ENCODE results near the gene TBC1D21. TPM values are rescaled to one million over a fixed set of nuclear protein-coding genes. Genes with fewer than 3 reads are reported as not detected.

Gene TBC1D21
- total and polyA plus RNA-seq, 2 of the 4 experiments (the other 2 are of a cell fraction) = not detected

- H2BK5ac ChIP-seq (ENCODE audit: low read depth, low read length, poor library complexity, severe bottlenecking) = no peak overlapping the region
- H4K20me1 ChIP-seq (ENCODE audit: insufficient read depth, low read length) = no peaks in the 10 kb centered on the region
- H3K27me3 ChIP-seq (ENCODE audit: control insufficient read depth, insufficient read depth, low read length) = no peaks in the 10 kb centered on the region
- DNase-seq (peak; percentile 43), ATAC-seq (ENCODE audit: low read depth) (peak; percentile 65)
- in situ Hi-C loops (cut with MboI; ENCODE audit: low sequenced_read_pairs) (no loop called here), dilution Hi-C loops (cut with HindIII; ENCODE audit: low sequenced_read_pairs, unreplicated experiment) (no loop called here), intact Hi-C loops (cut with micrococcal nuclease) (no loop called here)
- no peak overlapping the region for H2BK20ac ChIP-seq (ENCODE audit: low read depth, low read length)
- no peak overlapping the region for H3K18ac ChIP-seq (ENCODE audit: low read depth, low read length)
- H3K9ac ChIP-seq (ENCODE audit: low read depth, low read length) = no peak overlapping the region
- no peak overlapping the region for H3K4me2 ChIP-seq (ENCODE audit: low read depth, low read length)
- peaks cover 5% of the 10 kb centered on the region for H3K9me3 ChIP-seq (ENCODE audit: control insufficient read depth, insufficient read depth, low read length)
- BruUV-seq (replicated peaks) = no TSS peak
- no peak overlapping the region for H3K23ac ChIP-seq (ENCODE audit: low read depth, low read length)
- H4K8ac ChIP-seq (ENCODE audit: low read depth in 2 of 2, low read length in 2 of 2) = no peak overlapping the region
- CTCF ChIA-PET = interaction anchor here (0.7 kb wide), 1 partner anchor 57 kb away, joined by 5 read pairs; no protein-coding TSS in a partner anchor
- POLR2A ChIA-PET (ENCODE audit: unreplicated experiment) = no interaction called here
- H3K14ac ChIP-seq (replicated peaks; ENCODE audit: low read depth, low read length) = no peak overlapping the region
- no peak overlapping the region for H2AFZ ChIP-seq (replicated peaks; ENCODE audit: low read length, poor library complexity)
- peaks cover 10 to 16% of the 10 kb centered on the region in 2 experiments for H3K79me1 ChIP-seq (ENCODE audit: low read depth in 1 of 2, low read length in 2 of 2)
- H3K36me3 ChIP-seq (ENCODE audit: control insufficient read depth, insufficient read depth, low read length) = peaks cover 8% of the 10 kb centered on the region
- no peak overlapping the region for H3K56ac ChIP-seq (ENCODE audit: extremely low read depth, insufficient read depth, low read length)
- no peak overlapping the region for H3K4me3 ChIP-seq (ENCODE audit: insufficient read depth, low read depth, low read length)
- TF ChIP-seq MXI1 (IDR thresholded peaks at IDR 0.05; ENCODE audit: borderline replicate concordance, low read depth, low read length) = no peak
- no peak for TF ChIP-seq NFE2L2 (IDR thresholded peaks at IDR 0.05; ENCODE audit: low read depth, low read length)
- TF ChIP-seq CHD1 (IDR thresholded peaks at IDR 0.05; ENCODE audit: low read depth, low read length) = no peak
- TF ChIP-seq CEBPB (IDR thresholded peaks at IDR 0.05; ENCODE audit: low read depth, low read length) = peak; percentile 89
- no peak overlapping the region for H4K5ac ChIP-seq (ENCODE audit: low read depth, low read length)
- no peak overlapping the region for H2BK15ac ChIP-seq (ENCODE audit: low read depth, low read length)
- H3K9me1 ChIP-seq (ENCODE audit: insufficient read depth, low read length) = no peaks in the 10 kb centered on the region; the same call in 1 of the 2 replicates
- H4K91ac ChIP-seq (ENCODE audit: insufficient read depth, low read depth, low read length) = no peak overlapping the region
- H2BK120ac ChIP-seq (ENCODE audit: low read depth, low read length) = no peak overlapping the region
- H3K27ac ChIP-seq (ENCODE audit: insufficient read depth, low read length) = no peak overlapping the region
- H3K4me1 ChIP-seq (ENCODE audit: control insufficient read depth, insufficient read depth, low read length) = peaks cover 3% of the 10 kb centered on the region; the same call in 1 of the 2 replicates
- no peak overlapping the region for H3K4ac ChIP-seq (ENCODE audit: low read depth, low read length)
- H2AK9ac ChIP-seq (replicated peaks; ENCODE audit: low read depth, low read length, poor library complexity) = no peak overlapping the region
- no peak overlapping the region for H2AK5ac ChIP-seq (ENCODE audit: low read depth, low read length)
- no CpG with 5 or more reads among the region's 2 CpGs for WGBS, 2 experiments (ENCODE audit: extremely low coverage in 2 of 2, insufficient read length in 1 of 2)
Observed at GRCh38 chr15:73915082-73915481, 41.7 kb downstream of the TBC1D21 start.

Data from IMR-90 (cell line).